H9 (cell line): ENCODE data around the gene XXYLT1. TPM values are rescaled to one million over a fixed set of nuclear protein-coding genes. Genes with fewer than 3 reads are reported as not detected.

ENCODE experiments used
- DNase-seq: peaks from one replicate; pipeline ENCODE4 v3.0.0-alpha.2; 2017
- H2AFZ ChIP-seq: one replicate; pipeline ENCODE4 v1.6.1; 2013; ENCODE audit warnings: mild to moderate bottlenecking, low read length, control low read depth, moderate library complexity
- H2AK5ac ChIP-seq: 2 replicates; pipeline ENCODE4 v1.6.1; 2013; ENCODE audit warnings: low read length, control low read depth, mixed read lengths; ENCODE audit not compliant: insufficient read length
- H2BK120ac ChIP-seq: one replicate; pipeline ENCODE4 v1.6.1; 2013; ENCODE audit warnings: low read depth, mild to moderate bottlenecking, low read length, control low read depth, inconsistent platforms; ENCODE audit not compliant: poor library complexity, severe bottlenecking
- H2BK12ac ChIP-seq: 2 replicates; pipeline ENCODE4 v1.6.1; 2013; ENCODE audit warnings: low read length, control low read depth, mixed read lengths, low read depth; ENCODE audit not compliant: insufficient read length
- H2BK15ac ChIP-seq: 2 replicates; pipeline ENCODE4 v1.6.1; 2013; ENCODE audit warnings: low read depth, low read length, control low read depth
- H2BK20ac ChIP-seq: one replicate; pipeline ENCODE4 v1.6.1; 2013; ENCODE audit warnings: low read depth, mild to moderate bottlenecking, low read length, control low read depth, inconsistent platforms; ENCODE audit not compliant: poor library complexity, severe bottlenecking
- H2BK5ac ChIP-seq: 2 replicates; pipeline ENCODE4 v1.6.1; 2013; ENCODE audit warnings: low read length, control low read depth, mixed read lengths; ENCODE audit not compliant: insufficient read length
- H3K14ac ChIP-seq: 2 replicates; pipeline ENCODE4 v1.6.1; 2013; ENCODE audit warnings: low read length, control low read depth; ENCODE audit not compliant: insufficient read depth
- H3K18ac ChIP-seq: 2 replicates; pipeline ENCODE4 v1.6.1; 2013; ENCODE audit warnings: low read depth, mild to moderate bottlenecking, mixed read lengths, low read length, control low read depth; ENCODE audit not compliant: insufficient read length
- H3K23ac ChIP-seq: 2 replicates; pipeline ENCODE4 v1.6.1; 2013; ENCODE audit warnings: low read length, control low read depth, mixed read lengths, low read depth; ENCODE audit not compliant: insufficient read length
- H3K23me2 ChIP-seq: 2 replicates; pipeline ENCODE4 v1.6.1; 2013; ENCODE audit warnings: low read depth, mild to moderate bottlenecking, mixed read lengths, low read length, control low read depth; ENCODE audit not compliant: insufficient read length, poor library complexity, severe bottlenecking
- H3K27ac ChIP-seq: 2 replicates; pipeline ENCODE4 v1.5.1; 2013; ENCODE audit warnings: low read length, control low read depth, mixed read lengths, low read depth; ENCODE audit not compliant: insufficient read length
- H3K27me3 ChIP-seq: 2 replicates; pipeline ENCODE4 v1.6.1; 2013; ENCODE audit warnings: low read length, control low read depth, inconsistent platforms; ENCODE audit not compliant: insufficient read depth
- H3K4ac ChIP-seq: 2 replicates; pipeline ENCODE4 v1.6.1; 2013; ENCODE audit warnings: low read depth, mild to moderate bottlenecking, control low read depth, inconsistent platforms, low read length, moderate library complexity
- H3K4me1 ChIP-seq: 2 replicates; pipeline ENCODE4 v1.6.1; 2013; ENCODE audit warnings: low read length, control low read depth, inconsistent platforms; ENCODE audit not compliant: insufficient read depth
- H3K4me2 ChIP-seq: 2 replicates; pipeline ENCODE4 v1.6.1; 2013; ENCODE audit warnings: low read length, control low read depth, mixed read lengths; ENCODE audit not compliant: insufficient read length, insufficient read depth
- H3K56ac ChIP-seq: 2 replicates; pipeline ENCODE4 v1.6.1; 2013; ENCODE audit warnings: low read depth, mild to moderate bottlenecking, mixed read lengths, low read length, control low read depth; ENCODE audit not compliant: insufficient read length
- H3K79me1 ChIP-seq: 2 replicates; pipeline ENCODE4 v1.6.1; 2013; ENCODE audit warnings: low read depth, mild to moderate bottlenecking, moderate library complexity, low read length, control low read depth, inconsistent platforms; ENCODE audit not compliant: insufficient read depth, poor library complexity, severe bottlenecking
- H3K79me2 ChIP-seq: 2 replicates; pipeline ENCODE4 v1.6.1; 2013; ENCODE audit warnings: low read length, control low read depth, inconsistent platforms; ENCODE audit not compliant: insufficient read depth
- H3K9ac ChIP-seq: 2 replicates; pipeline ENCODE4 v1.6.1; 2013; ENCODE audit warnings: low read length, control low read depth, mixed read lengths; ENCODE audit not compliant: insufficient read length; ENCODE audit errors: extremely low read depth
- H3K9me3 ChIP-seq: one replicate; pipeline ENCODE4 v1.6.1; 2013; ENCODE audit warnings: low read depth, low read length, inconsistent platforms; ENCODE audit not compliant: control insufficient read depth
- H3T11ph ChIP-seq: one replicate; pipeline ENCODE4 v1.6.1; 2013; ENCODE audit warnings: mild to moderate bottlenecking, low read length, control low read depth, inconsistent platforms
- H4K20me1 ChIP-seq: one replicate; pipeline ENCODE4 v1.6.1; 2013; ENCODE audit not compliant: control insufficient read depth, insufficient read length, insufficient read depth
- H4K5ac ChIP-seq: 2 replicates; pipeline ENCODE4 v1.6.1; 2013; ENCODE audit warnings: low read depth, mild to moderate bottlenecking, mixed read lengths, low read length, control low read depth; ENCODE audit not compliant: insufficient read length
- H4K8ac ChIP-seq: replicated peaks from 2 replicates; pipeline ENCODE4 v1.6.1; 2013; ENCODE audit warnings: low read length, control low read depth, mixed read lengths, low read depth; ENCODE audit not compliant: insufficient read length
- H4K91ac ChIP-seq: 2 replicates; pipeline ENCODE4 v1.6.1; 2013; ENCODE audit warnings: low read depth, mild to moderate bottlenecking, moderate library complexity, mixed read lengths, low read length, control low read depth; ENCODE audit not compliant: insufficient read length
- H3K27ac Mint-ChIP-seq, 3 experiments: 2 replicates in 2 of 3; 3 replicates in 1 of 3; pipeline ENCODE4 v1.8.0; 2020 to 2021; ENCODE audit warnings: mixed read lengths in 3 of 3, mild to moderate bottlenecking in 1 of 3, moderate library complexity in 1 of 3
- H3K27me3 Mint-ChIP-seq: 2 replicates; pipeline ENCODE4 v1.8.0; 2021; ENCODE audit warnings: low read depth, mild to moderate bottlenecking, moderate library complexity, mixed read lengths
- H3K36me3 Mint-ChIP-seq, 3 experiments: 2 replicates in 2 of 3; 3 replicates in 1 of 3; pipeline ENCODE4 v1.8.0; 2020 to 2021; ENCODE audit warnings: low read depth in 3 of 3, mixed read lengths in 3 of 3; ENCODE audit not compliant: insufficient read depth in 1 of 3
- H3K4me1 Mint-ChIP-seq, 2 experiments: 2 replicates each; pipeline ENCODE4 v1.8.0; 2020; ENCODE audit warnings: mixed read lengths in 2 of 2
- H3K4me3 Mint-ChIP-seq, 2 experiments: 2 replicates in 1 of 2; 3 replicates in 1 of 2; pipeline ENCODE4 v1.8.0; 2020 to 2021; ENCODE audit warnings: mild to moderate bottlenecking in 2 of 2, mixed read lengths in 2 of 2, moderate library complexity in 1 of 2
- H3K9me3 Mint-ChIP-seq, 2 experiments: 2 replicates in 1 of 2; 3 replicates in 1 of 2; pipeline ENCODE4 v1.8.0; 2020; ENCODE audit warnings: mild to moderate bottlenecking in 2 of 2, mixed read lengths in 2 of 2, moderate library complexity in 1 of 2
- WGBS: extraction: QIAGEN DNeasy Blood & Tissue Kit; methylation state at CpG from one replicate; pipeline ENCODE4 v1.1.7; 2013; ENCODE audit warnings: missing lambda C conversion rate, low lambda C conversion rate, mixed read lengths; ENCODE audit not compliant: insufficient read length; ENCODE audit errors: extremely low coverage; 5-methylcytosine and 5-hydroxymethylcytosine counted together
- total RNA-seq: library from RNA; stranded (reverse); gene quantifications from 2 replicates; pipeline ENCODE4 v1.2.1, GENCODE V29; 2021
- TF ChIP-seq, protein P1 (sequence below): fragments of 200-600 bp; sonication (generic); conservative IDR thresholded peaks from 3 replicates; pipeline ENCODE4 v1.8.0; 2021; ENCODE audit warnings: antibody characterized with exemption, mild to moderate bottlenecking

Gene XXYLT1
- total RNA-seq, 1 experiment from 2014 or later: 22.7 TPM

DNA sequence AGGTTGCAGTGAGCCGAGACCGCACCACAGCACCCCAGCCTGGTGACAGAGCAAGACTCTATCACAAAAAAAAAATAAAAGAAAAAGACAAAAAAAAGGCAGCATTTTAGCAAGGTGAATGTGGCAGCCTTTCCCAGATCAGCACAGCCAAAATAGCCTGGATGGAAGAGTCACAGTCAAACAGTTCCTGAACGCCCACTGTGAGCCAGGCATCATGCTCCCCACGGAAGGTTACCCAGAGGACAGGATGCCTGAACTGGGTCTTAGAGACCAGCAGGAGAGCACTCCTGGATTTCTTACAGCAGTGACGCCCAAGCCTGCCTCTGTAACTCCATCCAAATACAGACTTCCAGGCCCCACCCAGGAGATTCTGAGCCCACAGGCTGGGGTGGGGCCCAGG lies 4.5 kb downstream of the XXYLT1 start:
- H2BK120ac ChIP-seq: no peak overlapping the region
- no peak for DNase-seq
- H3K9ac ChIP-seq: no peak overlapping the region
- no peak overlapping the region for H3K4ac ChIP-seq
- no CpG with 5 or more reads among the region's 5 CpGs for WGBS
- no peak overlapping the region for H4K91ac ChIP-seq
- H3K4me2 ChIP-seq: no peak overlapping the region
- H3K23me2 ChIP-seq: peaks cover 8% of the 10 kb centered on the region
- no peak overlapping the region for H2BK15ac ChIP-seq
- Mint-ChIP-seq H3K27me3 (no peaks in the 10 kb centered on the region; the same call in 1 of the 2 replicates), H3K4me3 (no peak overlapping the region), H3K4me1 (peaks cover 20 to 25% of the 10 kb centered on the region in 2 experiments), H3K9me3 (no peaks in the 10 kb centered on the region), H3K36me3 (peaks cover 16 to 42% (median 35%) of the 10 kb centered on the region in 3 experiments), H3K27ac (no peak overlapping the region)
- H3K79me1 ChIP-seq: peaks cover 7% of the 10 kb centered on the region
- no peaks in the 10 kb centered on the region for H3K27me3 ChIP-seq
- H3K9me3 ChIP-seq: no peaks in the 10 kb centered on the region
- peaks cover 19% of the 10 kb centered on the region for H3K79me2 ChIP-seq
- no peak overlapping the region for H3K14ac ChIP-seq
- no peak overlapping the region for H3K27ac ChIP-seq
- no peak overlapping the region for H3K56ac ChIP-seq
- TF ChIP-seq, protein P1, sequence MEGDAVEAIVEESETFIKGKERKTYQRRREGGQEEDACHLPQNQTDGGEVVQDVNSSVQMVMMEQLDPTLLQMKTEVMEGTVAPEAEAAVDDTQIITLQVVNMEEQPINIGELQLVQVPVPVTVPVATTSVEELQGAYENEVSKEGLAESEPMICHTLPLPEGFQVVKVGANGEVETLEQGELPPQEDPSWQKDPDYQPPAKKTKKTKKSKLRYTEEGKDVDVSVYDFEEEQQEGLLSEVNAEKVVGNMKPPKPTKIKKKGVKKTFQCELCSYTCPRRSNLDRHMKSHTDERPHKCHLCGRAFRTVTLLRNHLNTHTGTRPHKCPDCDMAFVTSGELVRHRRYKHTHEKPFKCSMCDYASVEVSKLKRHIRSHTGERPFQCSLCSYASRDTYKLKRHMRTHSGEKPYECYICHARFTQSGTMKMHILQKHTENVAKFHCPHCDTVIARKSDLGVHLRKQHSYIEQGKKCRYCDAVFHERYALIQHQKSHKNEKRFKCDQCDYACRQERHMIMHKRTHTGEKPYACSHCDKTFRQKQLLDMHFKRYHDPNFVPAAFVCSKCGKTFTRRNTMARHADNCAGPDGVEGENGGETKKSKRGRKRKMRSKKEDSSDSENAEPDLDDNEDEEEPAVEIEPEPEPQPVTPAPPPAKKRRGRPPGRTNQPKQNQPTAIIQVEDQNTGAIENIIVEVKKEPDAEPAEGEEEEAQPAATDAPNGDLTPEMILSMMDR: no peak
- H3K23ac ChIP-seq: no peak overlapping the region
- no peak overlapping the region for H2BK20ac ChIP-seq
- no peak overlapping the region for H2BK12ac ChIP-seq
- no peak overlapping the region for H2AK5ac ChIP-seq
- H2BK5ac ChIP-seq: no peak overlapping the region
- no peak overlapping the region for H2AFZ ChIP-seq
- H3K18ac ChIP-seq: no peak overlapping the region
- H4K20me1 ChIP-seq: no peaks in the 10 kb centered on the region
- H4K5ac ChIP-seq: no peak overlapping the region
- peaks cover 3% of the 10 kb centered on the region; the same call in 1 of the 2 replicates for H3K4me1 ChIP-seq
- H4K8ac ChIP-seq: no peak overlapping the region
- no peak overlapping the region for H3T11ph ChIP-seq
